Neural progenitor cell (in vitro differentiated cells): ENCODE data around the gene HOXD13. TPM values are rescaled to one million over a fixed set of nuclear protein-coding genes. Genes with fewer than 3 reads are reported as not detected.

ENCODE experiments used
- DNase-seq: peaks from one replicate; pipeline ENCODE4 v3.0.0-alpha.2; 2016; ENCODE audit warnings: low spot score
- H2AFZ ChIP-seq: fragments of 200-600 bp; sonication (generic); replicated peaks from 2 replicates; pipeline ENCODE4 v1.6.1; 2016; ENCODE audit warnings: antibody characterized with exemption
- H3F3A ChIP-seq: fragments of 200-600 bp; sonication (generic); 2 replicates; pipeline ENCODE4 v1.6.1; 2016; ENCODE audit warnings: antibody characterized with exemption, low read depth
- H3K27ac ChIP-seq: fragments of 200-600 bp; sonication (generic); 2 replicates; pipeline ENCODE4 v1.5.1; 2016; ENCODE audit warnings: mild to moderate bottlenecking
- H3K27me3 ChIP-seq: fragments of 200-600 bp; sonication (generic); 2 replicates; pipeline ENCODE4 v1.6.1; 2016; ENCODE audit warnings: mild to moderate bottlenecking, moderate library complexity
- H3K36me3 ChIP-seq: fragments of 200-600 bp; sonication (generic); 2 replicates; pipeline ENCODE4 v1.5.1; 2016
- H3K4me1 ChIP-seq: fragments of 200-600 bp; sonication (generic); 2 replicates; pipeline ENCODE4 v1.6.1; 2016; ENCODE audit warnings: mixed run types
- H3K4me2 ChIP-seq: fragments of 200-600 bp; sonication (generic); 2 replicates; pipeline ENCODE4 v1.6.1; 2016
- H3K4me3 ChIP-seq: fragments of 200-600 bp; sonication (generic); 2 replicates; pipeline ENCODE4 v1.5.1; 2016
- H3K79me2 ChIP-seq: fragments of 200-600 bp; sonication (generic); 2 replicates; pipeline ENCODE4 v1.6.1; 2016; ENCODE audit warnings: low read depth
- H3K9ac ChIP-seq: fragments of 200-600 bp; sonication (generic); 2 replicates; pipeline ENCODE4 v1.6.1; 2016
- H3K9me3 ChIP-seq: fragments of 200-600 bp; sonication (generic); 2 replicates; pipeline ENCODE4 v1.5.1; 2016; ENCODE audit warnings: low read depth
- H4K20me1 ChIP-seq: fragments of 200-600 bp; sonication (generic); 2 replicates; pipeline ENCODE4 v1.6.1; 2016; ENCODE audit warnings: low read depth
- H3K27ac Mint-ChIP-seq: 3 replicates; pipeline ENCODE4 v1.8.0; 2021; ENCODE audit warnings: mixed read lengths
- H3K27me3 Mint-ChIP-seq: 2 replicates; pipeline ENCODE4 v1.8.0; 2022; ENCODE audit warnings: low read depth, mild to moderate bottlenecking, inconsistent platforms, moderate library complexity, mixed read lengths; ENCODE audit not compliant: insufficient read depth
- H3K36me3 Mint-ChIP-seq: 3 replicates; pipeline ENCODE4 v1.8.0; 2021; ENCODE audit warnings: mixed read lengths
- H3K4me1 Mint-ChIP-seq: 3 replicates; pipeline ENCODE4 v1.8.0; 2021; ENCODE audit warnings: mixed read lengths
- H3K4me3 Mint-ChIP-seq: 3 replicates; pipeline ENCODE4 v1.8.0; 2021; ENCODE audit warnings: mild to moderate bottlenecking, moderate library complexity, mixed read lengths
- H3K9me3 Mint-ChIP-seq: 3 replicates; pipeline ENCODE4 v1.8.0; 2020; ENCODE audit warnings: mixed read lengths
- EZH2 ChIP-seq: fragments of 200-600 bp; sonication (generic); IDR thresholded peaks from 2 replicates; pipeline ENCODE4 v1.6.1; 2017; ENCODE audit warnings: antibody characterized with exemption, mild to moderate bottlenecking, moderate library complexity
- EZH2phosphoT487 ChIP-seq: fragments of 200-600 bp; sonication (generic); IDR thresholded peaks from 2 replicates; pipeline ENCODE4 v1.6.1; 2017; ENCODE audit warnings: antibody characterized with exemption
- total RNA-seq: library from RNA; depleted of rRNA; stranded (reverse); fragments of >200 nt; gene quantifications from 2 replicates; pipeline ENCODE4 v1.2.3, GENCODE V29; 2015; ENCODE audit warnings: low replicate concordance
- TF ChIP-seq, protein P1 (sequence below): fragments of 200-600 bp; sonication (generic); IDR thresholded peaks from 2 replicates; pipeline ENCODE4 v1.5.1; 2017; ENCODE audit warnings: antibody characterized with exemption, mild to moderate bottlenecking

The HOXD13 gene
- total RNA-seq, 1 donor from 2014 or later = not detected

GRCh38 chr2:176121190-176122051 lies 28.9 kb downstream of the HOXD13 start:
- H3K4me3 ChIP-seq = no peak overlapping the region
- peaks cover 17% of the 10 kb centered on the region for H3K9me3 Mint-ChIP-seq
- no peak overlapping the region for H3K27ac ChIP-seq
- DNase-seq = no peak
- peak overlapping the region; percentile 63 for H3K4me3 Mint-ChIP-seq
- no peaks in the 10 kb centered on the region for H3K79me2 ChIP-seq
- no peak overlapping the region for H3K9ac ChIP-seq
- peaks cover 100% of the 10 kb centered on the region for H3K27me3 ChIP-seq
- no peaks in the 10 kb centered on the region for H3K9me3 ChIP-seq
- H3K27ac Mint-ChIP-seq = no peak overlapping the region
- H3K4me2 ChIP-seq = no peak overlapping the region
- peaks cover 5% of the 10 kb centered on the region for H3K4me1 Mint-ChIP-seq
- no peaks in the 10 kb centered on the region for H3K4me1 ChIP-seq
- peaks cover 6% of the 10 kb centered on the region for H3K36me3 Mint-ChIP-seq
- H4K20me1 ChIP-seq = peaks cover 87% of the 10 kb centered on the region
- TF ChIP-seq EZH2 = peak; percentile 83
- TF ChIP-seq, protein P1, sequence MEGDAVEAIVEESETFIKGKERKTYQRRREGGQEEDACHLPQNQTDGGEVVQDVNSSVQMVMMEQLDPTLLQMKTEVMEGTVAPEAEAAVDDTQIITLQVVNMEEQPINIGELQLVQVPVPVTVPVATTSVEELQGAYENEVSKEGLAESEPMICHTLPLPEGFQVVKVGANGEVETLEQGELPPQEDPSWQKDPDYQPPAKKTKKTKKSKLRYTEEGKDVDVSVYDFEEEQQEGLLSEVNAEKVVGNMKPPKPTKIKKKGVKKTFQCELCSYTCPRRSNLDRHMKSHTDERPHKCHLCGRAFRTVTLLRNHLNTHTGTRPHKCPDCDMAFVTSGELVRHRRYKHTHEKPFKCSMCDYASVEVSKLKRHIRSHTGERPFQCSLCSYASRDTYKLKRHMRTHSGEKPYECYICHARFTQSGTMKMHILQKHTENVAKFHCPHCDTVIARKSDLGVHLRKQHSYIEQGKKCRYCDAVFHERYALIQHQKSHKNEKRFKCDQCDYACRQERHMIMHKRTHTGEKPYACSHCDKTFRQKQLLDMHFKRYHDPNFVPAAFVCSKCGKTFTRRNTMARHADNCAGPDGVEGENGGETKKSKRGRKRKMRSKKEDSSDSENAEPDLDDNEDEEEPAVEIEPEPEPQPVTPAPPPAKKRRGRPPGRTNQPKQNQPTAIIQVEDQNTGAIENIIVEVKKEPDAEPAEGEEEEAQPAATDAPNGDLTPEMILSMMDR = no peak
- peak; percentile 91 for TF ChIP-seq EZH2phosphoT487
- peaks cover 84% of the 10 kb centered on the region for H3K27me3 Mint-ChIP-seq
- H3F3A ChIP-seq = no peaks in the 10 kb centered on the region
- no peak overlapping the region for H2AFZ ChIP-seq
- H3K36me3 ChIP-seq = no peaks in the 10 kb centered on the region

- Histone ChIP-seq H3K4me1 (no peaks in the 10 kb centered on the region), H4K20me1 (peaks cover 86% of the 10 kb centered on the region), H3K9me3 (no peaks in the 10 kb centered on the region), H3K79me2 (no peaks in the 10 kb centered on the region), H3K36me3 (no peaks in the 10 kb centered on the region), H3K4me3 (peak overlapping the region; percentile 42), H3F3A (no peaks in the 10 kb centered on the region), H3K27me3 (peaks cover 100% of the 10 kb centered on the region), H3K4me2 (peak overlapping the region; percentile 79), H3K9ac (no peak overlapping the region), H2AFZ (peak overlapping the region; percentile 68), H3K27ac (no peak overlapping the region)
- Mint-ChIP-seq H3K36me3 (peaks cover 3% of the 10 kb centered on the region), H3K4me1 (peaks cover 5% of the 10 kb centered on the region), H3K27ac (no peak overlapping the region), H3K4me3 (peak overlapping the region; percentile 81), H3K9me3 (peaks cover 10% of the 10 kb centered on the region), H3K27me3 (peaks cover 84% of the 10 kb centered on the region)
- TF ChIP-seq EZH2 (peak; percentile 89), EZH2phosphoT487 (no peak)
- TF ChIP-seq, protein P1 = peak; percentile 14
- DNase-seq = peak; percentile 65
Observed at GRCh38 chr2:176122052-176122682, 29.6 kb downstream of the HOXD13 start.

- H3K9me3 Mint-ChIP-seq = peaks cover 9% of the 10 kb centered on the region
- H3K4me3 Mint-ChIP-seq = peak within 1 kb of the TSS; percentile 81
- peaks cover 3% of the 10 kb centered on the region for H3K36me3 Mint-ChIP-seq
- TF ChIP-seq EZH2phosphoT487 = peak; percentile 79
- TF ChIP-seq, protein P1 = no peak
- peak; percentile 73 for TF ChIP-seq EZH2
- no peak within 1 kb of the TSS for H3K27ac Mint-ChIP-seq
- peak within 1 kb of the TSS; percentile 79 for H3K4me2 ChIP-seq
- peaks cover 5% of the 10 kb centered on the region for H3K4me1 Mint-ChIP-seq
- DNase-seq = peak; percentile 67
- no peak within 1 kb of the TSS for H3K27ac ChIP-seq
- no peaks in the 10 kb centered on the region for H3K79me2 ChIP-seq
- H3K9ac ChIP-seq = no peak within 1 kb of the TSS
- peaks cover 86% of the 10 kb centered on the region for H4K20me1 ChIP-seq
- H3K4me1 ChIP-seq = no peaks in the 10 kb centered on the region
- H3K4me3 ChIP-seq = peak within 1 kb of the TSS; percentile 42
- H3K27me3 ChIP-seq = peaks cover 100% of the 10 kb centered on the region
- H3F3A ChIP-seq = peaks cover 2% of the 10 kb centered on the region
- no peaks in the 10 kb centered on the region for H3K9me3 ChIP-seq
- no peaks in the 10 kb centered on the region for H3K36me3 ChIP-seq
- H3K27me3 Mint-ChIP-seq = peaks cover 86% of the 10 kb centered on the region
- peak within 1 kb of the TSS; percentile 68 for H2AFZ ChIP-seq
Observed at GRCh38 chr2:176122683-176123410, 30.3 kb downstream of the HOXD13 start, which contains the start of gene HOXD9. TSS of gene HOXD9 (plus strand) at chr2:176122719. CDS start at chr2:176122769, 50 bp downstream.
